Endothelial cell of umbilical vein (primary cell): ENCODE results near the gene VTA1. TPM values are rescaled to one million over a fixed set of nuclear protein-coding genes. Genes with fewer than 3 reads are reported as not detected.

ENCODE experiments used
- BruUV-seq: library from RNA; stranded (reverse); fragments of 400-500 nt; replicated peaks from 2 replicates; lab custom pipeline; 2021; lab: Mats Ljungman, UMichigan
- CTCF ChIA-PET: fragments of 300-600, 350-600 bp; sonication (Branson Sonifier 250); formaldehyde crosslinking; loops from one replicate; lab custom pipeline; 2021; ENCODE audit warnings: antibody characterized with exemption, inconsistent platforms; lab: Charles Lee
- POLR2A ChIA-PET: fragments of 300-600, 350-600 bp; sonication (Branson Sonifier 250); formaldehyde crosslinking; loops from one replicate; lab custom pipeline; 2021; ENCODE audit warnings: antibody characterized with exemption, inconsistent platforms; lab: Charles Lee
- DNase-seq: peaks from one replicate; pipeline ENCODE4 v3.0.0-alpha.2; 2011; ENCODE audit warnings: low read depth, low spot score
- FAIRE-seq: peaks from 2 replicates; lab custom pipeline; 2011; peaks lifted over from hg19 to GRCh38; lab: Jason Lieb, UNC
- H2AFZ ChIP-seq: 2 replicates; pipeline ENCODE4 v1.6.0; 2012; ENCODE audit warnings: low read depth, low read length, control low read depth, inconsistent platforms
- H3K27ac ChIP-seq: 2 replicates; pipeline ENCODE4 v1.5.1; 2011; ENCODE audit warnings: low read depth, mild to moderate bottlenecking, control low read depth, low read length, moderate library complexity; ENCODE audit not compliant: insufficient read depth
- H3K27me3 ChIP-seq, 2 experiments: 2 replicates each; pipeline versions ENCODE4 v1.6.0 to v1.6.1; 2011; ENCODE audit warnings: low read length in 2 of 2, mixed read lengths in 1 of 2; ENCODE audit not compliant: control insufficient read depth in 2 of 2, insufficient read depth in 2 of 2
- H3K36me3 ChIP-seq, 2 experiments: 2 replicates in 1 of 2; 3 replicates in 1 of 2; pipeline ENCODE4 v1.5.1; 2011; ENCODE audit warnings: low read length in 2 of 2, mild to moderate bottlenecking in 1 of 2, moderate library complexity in 1 of 2; ENCODE audit not compliant: control insufficient read depth in 2 of 2, insufficient read depth in 2 of 2; ENCODE audit errors: extremely low read depth in 1 of 2
- H3K4me1 ChIP-seq: 3 replicates; pipeline ENCODE4 v1.5.1; 2011; ENCODE audit warnings: mild to moderate bottlenecking, low read length; ENCODE audit not compliant: control insufficient read depth, insufficient read depth; ENCODE audit errors: extremely low read depth
- H3K4me2 ChIP-seq: 2 replicates; pipeline ENCODE4 v1.6.1; 2011; ENCODE audit warnings: low read length, control low read depth, mixed read lengths; ENCODE audit not compliant: insufficient read depth
- H3K4me3 ChIP-seq, 3 experiments: fragments of 200-600 bp in 1 of 3; sonication (generic), shearing (Covaris generic) in 1 of 3; replicated peaks in 1 of 3; 2 replicates each; pipeline ENCODE4 v1.5.1; 2011 to 2016; ENCODE audit warnings: control low read depth in 3 of 3, low read length in 3 of 3, mild to moderate bottlenecking in 2 of 3, inconsistent platforms in 1 of 3, low read depth in 1 of 3, moderate library complexity in 1 of 3; ENCODE audit not compliant: insufficient read depth in 1 of 3
- H3K79me2 ChIP-seq: 2 replicates; pipeline ENCODE4 v1.6.0; 2012; ENCODE audit warnings: low read length, inconsistent platforms; ENCODE audit not compliant: control insufficient read depth, insufficient read depth
- H3K9ac ChIP-seq: replicated peaks from 2 replicates; pipeline ENCODE3; 2011; ENCODE audit warnings: low read length, control low read depth; ENCODE audit not compliant: insufficient read depth; ENCODE audit errors: extremely low read depth
- H3K9me1 ChIP-seq: replicated peaks from 3 replicates; pipeline ENCODE4 v1.6.0; 2011; ENCODE audit warnings: mild to moderate bottlenecking, low read length; ENCODE audit not compliant: control insufficient read depth, insufficient read depth; ENCODE audit errors: extremely low read depth
- H3K9me3 ChIP-seq: replicated peaks from 2 replicates; pipeline ENCODE4 v1.5.1; 2012; ENCODE audit warnings: low read length, inconsistent platforms; ENCODE audit not compliant: control insufficient read depth, insufficient read depth
- H4K20me1 ChIP-seq: replicated peaks from 2 replicates; pipeline ENCODE3; 2011; ENCODE audit warnings: mild to moderate bottlenecking, low read length; ENCODE audit not compliant: control insufficient read depth, insufficient read depth; ENCODE audit errors: extremely low read depth
- CTCF ChIP-seq, 2 donors: IDR thresholded peaks; 1 replicate in 1 of 2; 2 replicates in 1 of 2; pipeline ENCODE4 v1.5.1; 2011; ENCODE audit warnings: low read length in 2 of 2, mild to moderate bottlenecking in 2 of 2, moderate library complexity in 2 of 2, control low read depth in 1 of 2, inconsistent platforms in 1 of 2, low read depth in 1 of 2; ENCODE audit not compliant: insufficient read depth in 1 of 2; ENCODE audit errors: extremely low read depth in 1 of 2
- EZH2 ChIP-seq: IDR thresholded peaks from 2 replicates; pipeline ENCODE4 v1.6.1; 2012; ENCODE audit warnings: borderline replicate concordance, low read depth, mild to moderate bottlenecking, moderate library complexity, low read length, inconsistent platforms; ENCODE audit not compliant: severe bottlenecking
- FOS ChIP-seq: IDR thresholded peaks from 2 replicates; pipeline ENCODE4 v1.6.1; 2011; ENCODE audit warnings: mild to moderate bottlenecking, low read length, moderate library complexity, borderline replicate concordance; ENCODE audit not compliant: insufficient read depth
- GATA2 ChIP-seq: IDR thresholded peaks from 2 replicates; pipeline ENCODE4 v1.7.0; 2011; ENCODE audit warnings: low read depth, mild to moderate bottlenecking, moderate library complexity, mixed read lengths, low read length; ENCODE audit not compliant: insufficient read length, insufficient read depth
- JUN ChIP-seq: IDR thresholded peaks from 2 replicates; pipeline ENCODE4 v1.6.1; 2011; ENCODE audit warnings: borderline replicate concordance, low read depth; ENCODE audit not compliant: insufficient read length, insufficient read depth
- MAX ChIP-seq: IDR thresholded peaks from 2 replicates; pipeline ENCODE4 v1.6.1; 2011; ENCODE audit not compliant: insufficient read depth, insufficient read length
- MYC ChIP-seq: IDR thresholded peaks from one replicate; pipeline ENCODE4 v1.6.1; 2011; ENCODE audit warnings: mild to moderate bottlenecking, low read depth, low read length
- POLR2A ChIP-seq: IDR thresholded peaks from 2 replicates; pipeline ENCODE4 v1.6.1; 2012; ENCODE audit warnings: low read depth, mild to moderate bottlenecking, control low read depth, low read length
- POLR2AphosphoS5 ChIP-seq: IDR thresholded peaks from 2 replicates; pipeline ENCODE4 v1.6.1; 2012; ENCODE audit warnings: low read depth, mild to moderate bottlenecking, control low read depth, low read length, moderate library complexity; ENCODE audit not compliant: insufficient read depth
- dilution Hi-C: fragments of 300-500 bp; cut with MboI; formaldehyde crosslinking; loops from one replicate; pipeline ENCODE4 v1.15.0; 2019; ENCODE audit warnings: low sequenced_read_pairs; ENCODE audit not compliant: extremely low pct_ligation_motif_present
- intact Hi-C: fragments of 100-400 bp; cut with micrococcal nuclease; formaldehyde crosslinking; loops from one replicate; pipeline ENCODE4 v1.10.0; 2022
- polyA plus RNA-seq, 4 experiments: library from polyadenylated mRNA; depleted of rRNA in 3 of 4; stranded (reverse) in 3 of 4; unstranded in 1 of 4; fragments of >200 nt; gene quantifications; 2 replicates each; pipeline versions ENCODE4 v1.2.1 to v1.2.3, GENCODE V29; 2011 to 2012; ENCODE audit warnings: missing spikeins in 1 of 4
- total RNA-seq: library from RNA; stranded (reverse); gene quantifications from 2 replicates; pipeline ENCODE4 v1.2.3, GENCODE V29; 2021

VTA1 gene
- total and polyA plus RNA-seq, 2 donors (not counting 3 experiments of a cell fraction or from before 2014, with no cell fraction given), result 39.0 to 40.9 TPM

GRCh38 chr6:142172758-142173157 lies 25.7 kb downstream of the VTA1 start:
- FAIRE-seq (no peak), DNase-seq (no peak)
- no peaks in the 10 kb centered on the region for H3K4me1 ChIP-seq
- H3K79me2 ChIP-seq, result peaks cover 3% of the 10 kb centered on the region
- H3K36me3 ChIP-seq, result peaks cover 3 to 6% of the 10 kb centered on the region in 2 experiments
- intact Hi-C loops, result no loop called here
- H3K9me1 ChIP-seq, result peaks cover 3% of the 10 kb centered on the region
- peaks cover 2% of the 10 kb centered on the region for H4K20me1 ChIP-seq
- ChIA-PET CTCF (no interaction called here), POLR2A (no interaction called here)
- no TSS peak for BruUV-seq
- no peaks in the 10 kb centered on the region for H3K27me3 ChIP-seq
- dilution Hi-C loops, result no loop called here
- H3K27ac ChIP-seq, result no peak overlapping the region
- TF ChIP-seq CTCF (IDR thresholded peaks at IDR 0.05; ENCODE audit: extremely low read depth in 1 of 2, insufficient read depth in 1 of 2, low read depth in 1 of 2, low read length in 2 of 2), result no peak
- TF ChIP-seq MYC, result no peak
- no peak for TF ChIP-seq JUN
- TF ChIP-seq FOS, result no peak
- H3K9ac ChIP-seq, result no peak overlapping the region
- no peak overlapping the region for H2AFZ ChIP-seq
- no peak overlapping the region for H3K4me3 ChIP-seq
- no peaks in the 10 kb centered on the region for H3K9me3 ChIP-seq
- no peak overlapping the region for H3K4me2 ChIP-seq

GRCh38 chr6:142173980-142174379 lies 26.9 kb downstream of the VTA1 start:
- DNase-seq, result no peak
- intact Hi-C loops, result no loop called here
- ChIA-PET POLR2A (no interaction called here), CTCF (interaction anchor here (1.0 kb wide), 1 partner anchor 20 kb away, joined by 4 read pairs; no protein-coding TSS in a partner anchor)
- Histone ChIP-seq H4K20me1 (peaks cover 2% of the 10 kb centered on the region), H2AFZ (no peak overlapping the region), H3K4me1 (no peaks in the 10 kb centered on the region), H3K36me3 (peaks cover 3 to 8% of the 10 kb centered on the region in 2 experiments), H3K9me3 (no peaks in the 10 kb centered on the region), H3K4me3 (no peak overlapping the region), H3K9ac (no peak overlapping the region), H3K4me2 (no peak overlapping the region), H3K27me3 (no peaks in the 10 kb centered on the region), H3K9me1 (peaks cover 3% of the 10 kb centered on the region), H3K79me2 (no peaks in the 10 kb centered on the region), H3K27ac (no peak overlapping the region)
- no peak for TF ChIP-seq POLR2A
- no peak for TF ChIP-seq JUN
- TF ChIP-seq GATA2, result no peak
- no peak for TF ChIP-seq EZH2
- TF ChIP-seq POLR2AphosphoS5, result no peak
- no peak for TF ChIP-seq MAX
- TF ChIP-seq FOS, result no peak
- TF ChIP-seq CTCF (IDR thresholded peaks at IDR 0.05; ENCODE audit: extremely low read depth in 1 of 2, insufficient read depth in 1 of 2, low read depth in 1 of 2, low read length in 2 of 2), result no peak
- no peak for TF ChIP-seq MYC
- dilution Hi-C loops, result no loop called here
- FAIRE-seq, result no peak
- no TSS peak for BruUV-seq
